Measurements from ENCODE around the gene SLC18A2. TPM values are rescaled to one million over a fixed set of nuclear protein-coding genes. Genes with fewer than 3 reads are reported as not detected.
A peak's percentile ranks its signal among the peaks of the same experiment; 100 is the strongest.

SLC18A2 gene
- polyA plus RNA-seq (2013, experiment 1 of 2): 1.3 TPM
- polyA plus RNA-seq (2013, experiment 2 of 2): 2.0 TPM

DNA sequence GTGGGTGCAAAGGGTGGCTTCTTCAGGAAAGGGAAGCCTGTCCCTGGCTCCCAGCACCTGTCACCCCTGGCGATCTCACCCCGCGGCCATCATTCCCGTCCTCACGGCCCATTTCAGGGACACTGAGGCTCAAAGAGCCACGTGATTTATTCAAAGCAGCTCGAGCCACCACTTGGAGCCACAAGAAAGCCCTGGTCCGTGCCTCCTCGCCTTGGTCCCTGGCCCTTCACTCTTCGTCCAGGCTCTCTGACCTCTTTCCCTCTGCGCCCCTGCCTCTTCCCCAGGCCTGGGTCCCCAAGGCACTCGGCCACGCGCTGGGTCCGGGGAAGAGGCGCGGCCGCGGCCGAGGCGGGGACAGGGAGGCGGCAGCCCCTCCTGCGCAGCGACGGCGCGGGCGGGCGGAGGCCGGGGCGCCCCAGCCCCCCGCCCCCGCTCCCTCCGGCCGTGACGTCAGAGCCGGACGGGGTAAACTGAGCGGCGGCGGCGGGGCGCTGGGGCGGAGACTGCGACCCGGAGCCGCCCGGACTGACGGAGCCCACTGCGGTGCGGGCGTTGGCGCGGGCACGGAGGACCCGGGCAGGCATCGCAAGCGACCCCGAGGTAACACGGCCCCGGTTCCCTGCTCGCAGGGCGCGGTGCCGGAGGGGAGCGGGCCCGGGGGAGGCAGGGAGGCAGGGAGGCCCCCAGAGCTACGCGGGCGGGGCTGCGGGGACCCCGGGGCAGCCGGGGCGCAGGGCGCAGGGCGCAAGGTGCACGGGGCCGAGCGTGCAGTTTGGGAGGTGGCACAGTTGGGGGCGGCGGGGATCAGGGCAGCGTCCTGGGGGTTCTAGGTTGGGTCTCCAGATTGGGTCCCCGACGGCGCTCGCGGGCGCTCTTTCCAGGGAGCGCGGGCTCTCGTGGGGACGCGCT lies at the start of gene SLC18A2:
SLC18A2 (plus strand) TSS at position 494 of the 909 bp plus-strand sequence. CDS start 580 bp downstream, outside the sequence.
- peak within 1 kb of the TSS; percentile 47; the same call in 1 of the 2 replicates for H3K9ac ChIP-seq (ENCODE audit: low read depth, low read length)
- H3K27ac ChIP-seq (ENCODE audit: low read depth, low read length): no peak within 1 kb of the TSS
- 0 out of 2 replicates have a peak, but pooled peaks cover 3% of the 10 kb centered on the region for H3K4me1 ChIP-seq (ENCODE audit: insufficient read depth, low read length)
- no peaks in the 10 kb centered on the region for H3K36me3 ChIP-seq (ENCODE audit: insufficient read depth, low read length)
- peak within 1 kb of the TSS; percentile 65 for H3K4me3 ChIP-seq (ENCODE audit: low read length)
- 1% methylated on average over 93 of the region's 93 CpGs for WGBS
- no peaks in the 10 kb centered on the region for H3K9me3 ChIP-seq (ENCODE audit: insufficient read depth, low read depth, low read length)
- peaks cover 58% of the 10 kb centered on the region for H3K27me3 ChIP-seq (ENCODE audit: insufficient read depth, low read length)

GRCh38 chr10:117197189-117197588 lies 43.7 kb upstream of the SLC18A2 start, which contains the start of gene KCNK18:
Gene KCNK18, plus strand, starts transcription at chr10:117197489. Its CDS starts 0 bp downstream, at chr10:117197489.
- H3K9me3 ChIP-seq (ENCODE audit: insufficient read depth, low read depth, low read length): no peaks in the 10 kb centered on the region
- H3K27ac ChIP-seq (ENCODE audit: low read depth, low read length): no peak within 1 kb of the TSS
- no peak within 1 kb of the TSS for H3K9ac ChIP-seq (ENCODE audit: low read depth, low read length)
- no peaks in the 10 kb centered on the region for H3K27me3 ChIP-seq (ENCODE audit: insufficient read depth, low read length)
- H3K36me3 ChIP-seq (ENCODE audit: insufficient read depth, low read length): no peaks in the 10 kb centered on the region
- H3K4me1 ChIP-seq (ENCODE audit: insufficient read depth, low read length): 0 out of 2 replicates have a peak, but pooled peaks cover 4% of the 10 kb centered on the region
- WGBS: 92% methylated on average over 12 of the region's 12 CpGs
- no peak within 1 kb of the TSS for H3K4me3 ChIP-seq (ENCODE audit: low read length)

- Histone ChIP-seq H3K4me1 (ENCODE audit: insufficient read depth, low read length) (0 out of 2 replicates have a peak, but pooled peaks cover 4% of the 10 kb centered on the region), H3K27ac (ENCODE audit: low read depth, low read length) (no peak overlapping the region), H3K9me3 (ENCODE audit: insufficient read depth, low read depth, low read length) (no peaks in the 10 kb centered on the region), H3K27me3 (ENCODE audit: insufficient read depth, low read length) (no peaks in the 10 kb centered on the region), H3K36me3 (ENCODE audit: insufficient read depth, low read length) (no peaks in the 10 kb centered on the region), H3K4me3 (ENCODE audit: low read length) (no peak overlapping the region), H3K9ac (ENCODE audit: low read depth, low read length) (no peak overlapping the region)
- 48% methylated on average over 4 of the region's 4 CpGs for WGBS
Measured at GRCh38 chr10:117198088-117198487, 42.8 kb upstream of the SLC18A2 start.

DNA sequence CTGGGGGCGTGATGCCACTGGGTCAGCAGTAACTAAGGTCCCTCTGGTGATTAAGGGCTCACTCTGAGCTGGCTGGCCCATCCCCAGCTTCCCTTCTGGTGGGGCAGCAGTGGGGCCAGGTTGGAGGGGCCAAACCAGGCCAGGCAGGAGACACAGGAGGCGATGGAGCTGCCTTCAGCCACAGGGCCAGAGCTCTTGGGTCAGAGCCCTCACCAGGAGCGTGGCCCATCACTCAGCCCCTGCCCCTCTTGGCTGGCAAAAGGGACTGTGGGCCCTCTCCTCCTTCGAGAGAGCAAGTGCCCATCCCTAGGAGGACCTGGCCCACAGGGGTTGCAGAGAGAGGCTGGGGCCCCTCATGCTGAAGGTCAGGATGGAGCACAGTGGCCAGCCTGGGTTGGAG lies 39.1 kb upstream of the SLC18A2 start:
- Histone ChIP-seq H3K4me3 (ENCODE audit: low read length) (no peak overlapping the region), H3K36me3 (ENCODE audit: insufficient read depth, low read length) (no peaks in the 10 kb centered on the region), H3K27ac (ENCODE audit: low read depth, low read length) (no peak overlapping the region), H3K4me1 (ENCODE audit: insufficient read depth, low read length) (0 out of 2 replicates have a peak, but pooled peaks cover 4% of the 10 kb centered on the region), H3K27me3 (ENCODE audit: insufficient read depth, low read length) (no peaks in the 10 kb centered on the region), H3K9me3 (ENCODE audit: insufficient read depth, low read depth, low read length) (no peaks in the 10 kb centered on the region), H3K9ac (ENCODE audit: low read depth, low read length) (no peak overlapping the region)
- 69% methylated on average over 4 of the region's 4 CpGs for WGBS

- H3K27me3 ChIP-seq (ENCODE audit: insufficient read depth, low read length): no peaks in the 10 kb centered on the region
- WGBS: 20% methylated on average over 2 of the region's 2 CpGs
- H3K4me3 ChIP-seq (ENCODE audit: low read length): no peak overlapping the region
- no peaks in the 10 kb centered on the region for H3K9me3 ChIP-seq (ENCODE audit: insufficient read depth, low read depth, low read length)
- H3K9ac ChIP-seq (ENCODE audit: low read depth, low read length): no peak overlapping the region
- no peaks in the 10 kb centered on the region for H3K36me3 ChIP-seq (ENCODE audit: insufficient read depth, low read length)
- no peak overlapping the region for H3K27ac ChIP-seq (ENCODE audit: low read depth, low read length)
- H3K4me1 ChIP-seq (ENCODE audit: insufficient read depth, low read length): no peaks in the 10 kb centered on the region
Measured at GRCh38 chr10:117204316-117204715, 36.6 kb upstream of the SLC18A2 start.

GRCh38 chr10:117212176-117212575 lies 28.7 kb upstream of the SLC18A2 start:
- Histone ChIP-seq H3K36me3 (ENCODE audit: insufficient read depth, low read length) (no peaks in the 10 kb centered on the region), H3K9me3 (ENCODE audit: insufficient read depth, low read depth, low read length) (0 out of 2 replicates have a peak, but pooled peaks cover 3% of the 10 kb centered on the region), H3K9ac (ENCODE audit: low read depth, low read length) (no peak overlapping the region), H3K4me1 (ENCODE audit: insufficient read depth, low read length) (no peaks in the 10 kb centered on the region), H3K4me3 (ENCODE audit: low read length) (no peak overlapping the region), H3K27me3 (ENCODE audit: insufficient read depth, low read length) (peaks cover 32% of the 10 kb centered on the region), H3K27ac (ENCODE audit: low read depth, low read length) (no peak overlapping the region)
- WGBS: 75% methylated on average over 1 of the region's 1 CpG

GRCh38 chr10:117214401-117214800 lies 26.5 kb upstream of the SLC18A2 start:
- WGBS: 90% methylated on average over 1 of the region's 1 CpG
- no peak overlapping the region for H3K9ac ChIP-seq (ENCODE audit: low read depth, low read length)
- no peak overlapping the region for H3K4me3 ChIP-seq (ENCODE audit: low read length)
- H3K27ac ChIP-seq (ENCODE audit: low read depth, low read length): no peak overlapping the region
- H3K27me3 ChIP-seq (ENCODE audit: insufficient read depth, low read length): peaks cover 50% of the 10 kb centered on the region
- no peaks in the 10 kb centered on the region for H3K36me3 ChIP-seq (ENCODE audit: insufficient read depth, low read length)
- 0 out of 2 replicates have a peak, but pooled peaks cover 3% of the 10 kb centered on the region for H3K9me3 ChIP-seq (ENCODE audit: insufficient read depth, low read depth, low read length)
- no peaks in the 10 kb centered on the region for H3K4me1 ChIP-seq (ENCODE audit: insufficient read depth, low read length)

DNA sequence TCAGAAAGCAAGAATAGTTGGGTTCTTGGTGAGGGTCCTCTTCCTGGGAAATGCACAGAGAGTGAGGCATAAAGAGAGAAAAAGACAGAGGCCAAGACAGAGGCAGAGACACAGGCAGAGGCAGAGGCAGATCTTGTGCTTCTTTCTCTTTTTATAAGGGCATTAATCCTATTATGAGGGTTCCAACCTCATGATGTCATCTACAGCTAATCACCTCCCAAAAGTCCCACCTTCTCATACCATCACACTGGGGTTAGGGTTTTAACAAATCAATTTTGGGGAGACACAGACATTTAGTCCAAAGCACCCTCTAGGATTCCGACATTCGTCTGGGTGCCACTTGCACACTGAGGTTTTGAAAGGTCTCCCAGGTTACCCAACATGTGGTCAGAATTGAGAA lies 25.8 kb upstream of the SLC18A2 start:
- 93% methylated on average over 2 of the region's 2 CpGs for WGBS
- 0 out of 2 replicates have a peak, but pooled peaks cover 3% of the 10 kb centered on the region for H3K9me3 ChIP-seq (ENCODE audit: insufficient read depth, low read depth, low read length)
- no peaks in the 10 kb centered on the region for H3K4me1 ChIP-seq (ENCODE audit: insufficient read depth, low read length)
- no peak overlapping the region for H3K4me3 ChIP-seq (ENCODE audit: low read length)
- H3K27ac ChIP-seq (ENCODE audit: low read depth, low read length): no peak overlapping the region
- H3K27me3 ChIP-seq (ENCODE audit: insufficient read depth, low read length): peaks cover 50% of the 10 kb centered on the region
- H3K36me3 ChIP-seq (ENCODE audit: insufficient read depth, low read length): no peaks in the 10 kb centered on the region
- no peak overlapping the region for H3K9ac ChIP-seq (ENCODE audit: low read depth, low read length)

- WGBS: 90% methylated on average over 15 of the region's 15 CpGs
- Histone ChIP-seq H3K27me3 (ENCODE audit: insufficient read depth, low read length) (peaks cover 50% of the 10 kb centered on the region), H3K36me3 (ENCODE audit: insufficient read depth, low read length) (no peaks in the 10 kb centered on the region), H3K4me1 (ENCODE audit: insufficient read depth, low read length) (no peaks in the 10 kb centered on the region), H3K4me3 (ENCODE audit: low read length) (peak overlapping the region; percentile 69; the same call in 1 of the 2 replicates), H3K27ac (ENCODE audit: low read depth, low read length) (no peak overlapping the region), H3K9me3 (ENCODE audit: insufficient read depth, low read depth, low read length) (0 out of 2 replicates have a peak, but pooled peaks cover 3% of the 10 kb centered on the region), H3K9ac (ENCODE audit: low read depth, low read length) (no peak overlapping the region)
Measured at GRCh38 chr10:117216028-117216427, 24.9 kb upstream of the SLC18A2 start.

DNA sequence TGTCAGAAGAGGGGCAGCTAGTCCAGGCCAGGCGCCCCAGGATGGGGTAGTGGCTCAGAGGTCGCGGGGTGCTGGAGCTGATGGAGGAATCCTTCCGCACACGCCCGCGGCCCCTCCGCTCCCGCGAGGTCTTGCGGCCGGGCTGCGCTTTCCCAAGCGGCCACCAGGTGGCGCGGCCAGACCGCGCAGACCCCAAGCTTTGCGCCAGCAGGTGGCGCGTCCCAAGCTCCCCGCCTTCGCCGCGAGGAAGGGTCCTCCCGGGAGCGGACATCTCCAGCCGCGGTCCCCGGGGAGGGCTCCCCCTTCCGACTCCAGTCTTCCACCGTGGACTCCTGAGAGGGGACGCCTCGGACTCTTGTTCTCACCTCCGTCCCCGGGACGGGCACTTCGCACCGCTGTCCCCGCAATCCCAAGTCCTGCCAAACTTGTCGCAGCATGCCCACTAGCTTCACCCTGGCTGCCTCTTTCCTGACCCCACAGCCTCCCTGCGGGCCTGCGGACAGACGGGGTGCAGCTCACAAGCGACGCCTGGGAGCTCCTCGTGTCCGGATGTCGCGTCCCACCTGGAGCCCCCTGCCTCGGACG lies 24.2 kb upstream of the SLC18A2 start:
- H3K9ac ChIP-seq (ENCODE audit: low read depth, low read length): peak overlapping the region; percentile 37; the same call in 1 of the 2 replicates
- H3K27me3 ChIP-seq (ENCODE audit: insufficient read depth, low read length): peaks cover 50% of the 10 kb centered on the region
- 1% methylated on average over 52 of the region's 52 CpGs for WGBS
- H3K9me3 ChIP-seq (ENCODE audit: insufficient read depth, low read depth, low read length): 0 out of 2 replicates have a peak, but pooled peaks cover 3% of the 10 kb centered on the region
- no peak overlapping the region for H3K27ac ChIP-seq (ENCODE audit: low read depth, low read length)
- H3K4me3 ChIP-seq (ENCODE audit: low read length): peak overlapping the region; percentile 69
- no peaks in the 10 kb centered on the region for H3K36me3 ChIP-seq (ENCODE audit: insufficient read depth, low read length)
- no peaks in the 10 kb centered on the region; the same call in 1 of the 2 replicates for H3K4me1 ChIP-seq (ENCODE audit: insufficient read depth, low read length)

All from HUES64 (cell line).